Measurements from ENCODE around the gene PAGE4.

Gene PAGE4, protein sequence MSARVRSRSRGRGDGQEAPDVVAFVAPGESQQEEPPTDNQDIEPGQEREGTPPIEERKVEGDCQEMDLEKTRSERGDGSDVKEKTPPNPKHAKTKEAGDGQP

DNA sequence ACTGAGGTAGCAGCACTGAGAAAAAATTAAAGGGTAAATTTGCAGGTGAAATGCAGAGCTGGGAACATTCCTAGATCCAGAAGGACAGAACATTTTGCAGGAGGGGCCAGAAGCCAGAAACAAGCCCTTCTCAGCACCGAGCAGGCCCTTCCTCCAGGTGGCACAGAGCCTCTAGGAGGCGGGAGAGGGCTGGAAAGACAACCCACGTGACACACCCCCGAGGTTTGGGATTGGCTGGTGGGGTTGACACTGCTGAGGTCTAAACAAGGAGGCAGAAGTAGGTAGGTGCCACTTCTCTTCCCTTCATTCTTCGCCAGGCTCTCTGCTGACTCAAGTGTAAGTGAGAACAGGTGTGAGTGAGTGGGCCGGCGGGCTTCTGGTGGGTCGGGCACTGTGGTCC lies at the start of gene PAGE4:
Gene PAGE4 (plus strand): TSS at position 288 of the 400 bp plus-strand sequence. CDS start 1,126 bp downstream, outside the sequence.
- no peak for DNase-seq

DNA sequence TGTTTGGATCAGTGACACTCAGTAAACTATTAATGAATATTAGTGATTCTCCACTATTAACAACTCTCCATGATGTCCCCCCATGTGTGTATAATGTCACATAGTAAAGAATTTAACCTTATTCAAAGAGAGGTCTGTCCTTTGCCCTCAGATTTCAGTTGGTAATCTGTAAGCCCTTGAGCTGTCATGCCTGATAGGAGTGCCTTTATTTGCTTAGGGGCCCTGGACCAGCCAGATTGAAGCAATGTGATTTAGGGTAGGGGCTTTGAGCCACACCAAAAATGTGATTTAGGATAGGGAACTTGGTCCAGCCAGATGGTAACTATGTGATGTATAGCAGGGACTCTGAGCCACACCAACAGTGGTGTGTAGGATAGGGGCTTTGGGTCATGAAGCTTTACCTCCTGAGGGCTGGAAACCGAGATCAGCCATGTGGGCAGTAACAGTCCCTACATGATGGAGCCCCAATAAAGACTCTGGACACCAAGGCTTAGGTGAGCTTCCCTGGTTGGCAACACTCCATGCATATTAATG lies 44.3 kb upstream of the PAGE4 start:
- DNase-seq: no peak

DNA sequence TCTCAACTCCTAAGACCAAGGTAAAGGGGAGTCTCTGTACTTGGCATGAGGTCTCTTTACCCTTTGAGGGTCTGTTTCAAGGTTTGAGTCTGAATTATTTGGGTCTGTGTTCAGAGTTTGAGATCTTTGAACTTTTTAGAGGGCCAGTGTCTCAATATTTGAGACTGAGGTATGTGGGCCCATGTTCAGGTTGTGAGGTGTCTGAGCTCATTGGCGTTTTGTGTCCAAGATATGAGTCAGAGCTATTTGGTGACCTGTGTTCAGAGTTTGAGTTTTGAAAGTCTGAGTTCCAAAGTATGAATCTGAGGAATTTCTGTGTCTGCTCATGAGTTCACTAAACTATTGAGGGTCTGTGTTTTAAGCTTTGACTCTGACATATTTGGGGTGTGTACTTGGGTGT lies 36.7 kb upstream of the PAGE4 start:
- no peak for DNase-seq

DNA sequence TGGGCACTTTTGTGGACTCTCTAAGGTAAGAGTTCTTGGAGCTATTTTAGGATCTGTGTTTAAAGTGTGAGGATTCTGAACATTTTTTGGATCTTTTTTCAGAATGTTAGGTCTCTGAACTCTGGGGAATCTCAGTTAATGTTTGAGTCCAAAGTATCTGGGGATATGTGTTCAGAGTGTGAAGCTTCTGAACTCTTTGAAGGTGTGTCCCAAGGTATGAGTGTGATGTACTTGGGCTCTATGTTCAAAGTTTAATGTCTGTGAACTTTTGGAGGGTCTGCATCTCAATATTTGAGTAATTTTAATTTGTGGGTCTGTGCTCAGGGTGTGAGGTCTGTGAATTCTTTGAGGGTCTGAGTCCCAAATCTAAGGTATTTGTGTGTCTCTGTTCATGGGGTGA lies 35.4 kb upstream of the PAGE4 start:
- no peak for DNase-seq

- no peak for DNase-seq
These were observed 29.3 kb upstream of the PAGE4 start for GRCh38 chrX:49799828-49800227.

GRCh38 chrX:49809891-49810632 lies 19.0 kb upstream of the PAGE4 start:
- peak; percentile 63 for DNase-seq

GRCh38 chrX:49812177-49812576 lies 16.9 kb upstream of the PAGE4 start:
- DNase-seq: no peak

DNA sequence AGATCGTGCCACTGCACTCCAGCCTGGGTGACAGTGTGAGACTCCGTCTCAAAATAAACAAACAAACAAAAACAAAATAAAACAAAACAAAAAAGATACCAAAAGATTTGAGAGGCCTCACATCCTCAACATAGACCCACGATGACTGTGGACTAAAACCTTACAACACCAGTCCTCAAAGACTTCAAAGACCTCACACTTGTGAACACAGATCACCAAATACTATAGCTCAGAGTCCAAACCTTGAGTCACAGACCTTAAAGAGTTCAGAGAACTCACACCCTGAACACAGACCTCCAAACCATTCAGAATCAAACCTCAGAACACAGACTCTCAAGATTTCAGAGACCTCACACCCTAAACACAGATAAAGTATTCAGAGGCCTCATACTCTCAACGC lies 12.7 kb upstream of the PAGE4 start:
- DNase-seq: no peak

GRCh38 chrX:49838374-49838773 lies 9.3 kb downstream of the PAGE4 start:
- DNase-seq: peak; percentile 55

GRCh38 chrX:49840679-49841078 lies 11.6 kb downstream of the PAGE4 start:
- peak; percentile 82 for DNase-seq

DNA sequence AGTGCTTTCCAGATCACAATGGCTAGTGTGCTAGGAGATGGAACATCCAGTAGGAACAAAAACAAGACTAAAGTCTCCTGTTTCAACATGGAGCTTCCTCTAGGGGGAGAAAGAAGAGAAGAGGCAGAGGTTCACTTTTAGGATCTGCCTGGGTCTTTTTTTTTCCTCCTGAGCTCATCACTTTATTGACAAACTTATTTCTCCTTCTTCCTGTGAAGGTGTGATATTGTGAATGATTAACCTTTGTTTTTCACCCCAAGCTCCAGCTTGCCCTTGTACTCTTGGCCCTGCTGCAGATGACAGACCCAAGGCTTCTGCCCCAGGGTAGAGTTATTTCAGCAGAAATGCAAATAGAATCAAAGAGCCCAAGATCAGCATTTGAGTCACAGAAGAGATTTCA lies 13.5 kb downstream of the PAGE4 start:
- no peak for DNase-seq

GRCh38 chrX:49844611-49845010 lies 15.5 kb downstream of the PAGE4 start:
- DNase-seq: peak; percentile 28

DNA sequence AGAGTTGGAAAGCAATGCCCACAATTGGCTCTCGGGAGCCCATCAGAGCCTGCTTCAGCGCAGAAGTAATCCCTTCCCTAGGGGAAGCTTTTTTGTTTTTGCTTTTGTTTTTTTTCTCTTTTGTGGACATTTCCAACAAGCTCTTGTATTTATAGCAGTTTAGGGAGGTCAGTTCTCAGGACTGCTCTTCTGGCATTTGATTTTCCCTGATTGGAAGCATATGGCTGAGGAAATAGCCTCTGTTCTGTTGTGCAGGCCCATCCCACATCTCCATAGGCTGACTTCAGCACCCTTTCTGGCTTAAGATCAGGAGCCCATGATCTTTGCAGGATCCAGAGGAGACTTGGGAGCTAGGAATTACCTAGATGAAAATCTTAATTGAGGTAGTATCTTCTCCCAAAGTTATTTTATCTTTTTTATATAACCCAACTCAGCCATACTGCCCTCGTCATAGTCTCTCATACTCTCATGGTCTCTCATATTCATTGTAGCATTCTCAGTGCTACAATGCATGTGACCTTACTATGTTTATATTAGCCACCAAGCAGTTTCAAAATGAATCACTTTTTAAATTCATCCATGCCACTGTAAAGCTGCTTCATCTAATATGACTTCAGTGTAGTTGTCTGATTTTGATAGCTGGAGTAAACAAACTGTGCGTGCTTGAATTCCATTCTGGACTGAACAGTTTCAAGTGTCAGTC lies 16.7 kb downstream of the PAGE4 start:
- DNase-seq: no peak

DNA sequence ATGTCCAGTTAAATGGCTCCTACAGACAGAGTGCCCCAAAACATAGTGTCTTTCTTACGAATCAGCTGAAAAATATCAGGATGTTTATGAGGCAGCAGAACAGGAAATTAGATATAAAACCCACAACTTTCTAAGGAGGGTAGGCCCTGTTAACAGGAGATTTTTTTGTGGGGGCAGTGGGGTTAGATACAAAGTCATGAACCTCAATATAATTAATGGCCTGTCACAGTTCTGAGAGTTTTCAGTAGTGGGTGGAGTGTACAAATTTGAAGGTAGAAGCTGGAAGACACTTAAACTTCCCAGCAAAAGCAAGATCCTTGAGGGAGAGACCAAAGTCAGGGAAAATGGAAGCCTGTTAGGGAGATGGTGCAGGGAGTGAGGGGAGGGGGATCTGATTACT lies 17.4 kb downstream of the PAGE4 start:
- no peak for DNase-seq

DNA sequence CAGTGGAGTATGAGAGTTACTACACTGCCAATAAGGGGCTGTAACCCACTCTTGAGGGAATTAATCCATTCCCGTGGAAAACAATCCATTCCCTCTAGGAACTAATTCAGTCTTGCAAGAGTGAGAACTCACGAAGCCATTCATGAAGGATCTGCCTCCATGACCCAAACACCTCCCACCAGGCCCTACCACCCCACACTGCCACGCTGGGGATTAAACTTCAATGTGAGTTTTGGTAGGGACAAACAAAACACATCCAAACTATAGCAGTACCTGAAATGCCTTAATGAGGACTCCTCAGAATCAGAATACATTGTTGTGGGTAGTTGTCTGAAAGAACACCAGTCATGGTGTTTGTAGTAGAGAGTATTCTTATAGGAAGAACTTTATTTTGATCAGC lies 19.2 kb downstream of the PAGE4 start:
- no peak for DNase-seq

DNA sequence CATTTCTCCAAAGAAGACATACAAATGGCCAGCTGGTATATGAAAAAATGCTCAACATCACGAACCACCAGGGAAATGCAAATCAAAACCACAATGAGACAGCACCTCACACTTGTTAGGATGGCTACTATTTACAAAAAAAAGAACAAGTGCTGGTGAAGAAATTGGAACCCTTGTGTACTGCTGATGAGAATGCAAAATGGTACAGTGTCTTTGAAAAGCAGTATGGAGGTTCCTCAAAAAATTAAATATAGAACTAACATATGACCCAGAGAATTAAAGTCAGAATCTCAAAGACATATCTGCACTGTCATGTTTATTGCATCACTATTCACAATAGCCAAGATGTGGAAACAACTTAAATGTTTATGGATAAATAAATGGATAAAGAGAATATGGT lies 20.9 kb downstream of the PAGE4 start:
- no peak for DNase-seq

DNA sequence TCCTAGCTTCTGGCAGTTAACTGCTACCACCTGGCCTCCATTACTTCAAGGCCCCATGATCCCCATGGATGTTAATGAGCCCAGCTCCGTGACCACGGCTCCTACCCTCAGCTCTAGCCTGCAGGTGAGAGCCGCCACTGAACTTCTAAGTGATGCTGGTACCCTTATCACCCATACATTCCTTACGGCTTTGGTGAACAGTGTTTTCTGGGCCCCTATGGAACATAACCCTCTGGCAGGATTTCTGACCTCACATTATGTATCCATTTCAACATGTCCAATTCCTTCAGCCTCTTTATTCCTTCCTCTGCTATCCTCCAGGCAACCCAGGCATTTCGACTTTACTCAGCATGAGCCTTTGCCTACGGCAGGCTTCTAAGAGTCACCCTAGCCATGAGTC lies 24.6 kb downstream of the PAGE4 start:
- DNase-seq: no peak

GRCh38 chrX:49856819-49857218 lies 27.7 kb downstream of the PAGE4 start:
- DNase-seq: no peak

- no peak for DNase-seq
These were observed 29.2 kb downstream of the PAGE4 start for GRCh38 chrX:49858341-49858740.

DNA sequence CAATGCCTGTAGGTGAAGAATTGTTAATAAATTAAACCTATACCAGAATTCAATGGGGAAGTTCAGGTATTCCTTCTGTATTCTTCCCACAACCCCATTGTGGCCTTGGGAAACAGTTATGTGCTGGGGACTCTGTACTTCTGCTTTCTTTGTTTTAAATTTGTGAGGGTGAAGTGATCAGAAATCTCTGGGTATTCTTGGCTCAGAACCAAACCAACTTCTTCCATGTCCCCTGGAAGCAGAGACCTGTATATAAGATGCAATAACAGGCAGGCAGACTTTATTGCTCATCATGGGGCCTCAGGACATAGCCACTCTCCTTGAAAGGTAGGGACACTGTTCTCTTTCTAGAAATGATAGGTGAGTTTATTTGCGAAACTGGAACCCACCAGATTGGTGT lies 30.4 kb downstream of the PAGE4 start:
- no peak for DNase-seq

- DNase-seq: no peak
These were observed 31.9 kb downstream of the PAGE4 start for GRCh38 chrX:49860867-49861535.

GRCh38 chrX:49862093-49862492 lies 33.0 kb downstream of the PAGE4 start:
- no peak for DNase-seq

GRCh38 chrX:49868739-49869138 lies 39.6 kb downstream of the PAGE4 start:
- DNase-seq: no peak

DNA sequence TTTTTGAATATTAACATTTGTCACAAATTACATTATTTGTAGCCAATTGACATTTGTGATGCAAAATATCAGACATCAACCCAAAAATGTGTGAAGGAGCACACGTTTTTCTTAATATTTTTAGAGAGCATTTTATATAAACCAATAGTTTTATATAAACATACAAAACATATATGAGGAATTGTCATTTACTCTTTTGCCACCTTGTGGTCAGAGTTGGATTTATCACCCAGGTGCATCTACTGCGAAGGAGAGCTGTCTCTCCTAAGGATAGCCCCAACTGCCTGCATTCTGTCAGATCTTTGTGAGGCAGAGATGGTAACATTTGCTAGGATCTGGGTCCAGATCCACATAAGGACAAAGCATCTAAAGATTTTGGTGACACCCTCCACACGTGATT lies 47.6 kb downstream of the PAGE4 start:
- DNase-seq: peak; percentile 55

Measured in eye (tissue), 1 donor.